HG03460 (cell line): ENCODE results near the gene MYO7B.
"Not testable (repeated sequence)": the region's sequence is repeated elsewhere in the genome, so short reads cannot be mapped to it uniquely, and the experiment has no call there.

Experiments
- ATAC-seq: cut with Tn5 transposase; IDR thresholded peaks from one replicate; pipeline ENCODE4 v1.9.1; 2021; ENCODE audit not compliant: unreplicated experiment

The MYO7B gene

DNA sequence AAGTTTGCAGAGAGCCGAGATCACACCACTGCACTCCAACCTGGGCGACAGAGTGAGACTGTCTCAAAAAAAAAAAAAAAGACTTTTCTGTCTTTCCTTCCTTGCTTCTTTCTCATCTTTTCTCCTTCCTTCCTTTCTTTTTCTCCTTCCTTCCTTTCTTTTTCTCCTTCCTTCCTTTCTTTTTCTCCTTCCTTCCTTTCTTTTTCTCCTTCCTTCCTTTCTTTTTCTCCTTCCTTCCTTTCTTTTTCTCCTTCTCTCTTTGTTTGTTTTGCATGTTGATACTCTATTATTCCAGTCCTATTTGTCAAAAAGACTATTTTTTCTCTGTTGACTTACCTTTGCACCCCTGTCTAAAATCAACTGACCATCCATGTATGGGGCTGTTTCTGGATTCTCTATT is 36.9 kb downstream of the MYO7B start:
- ATAC-seq: not testable (repeated sequence)

DNA sequence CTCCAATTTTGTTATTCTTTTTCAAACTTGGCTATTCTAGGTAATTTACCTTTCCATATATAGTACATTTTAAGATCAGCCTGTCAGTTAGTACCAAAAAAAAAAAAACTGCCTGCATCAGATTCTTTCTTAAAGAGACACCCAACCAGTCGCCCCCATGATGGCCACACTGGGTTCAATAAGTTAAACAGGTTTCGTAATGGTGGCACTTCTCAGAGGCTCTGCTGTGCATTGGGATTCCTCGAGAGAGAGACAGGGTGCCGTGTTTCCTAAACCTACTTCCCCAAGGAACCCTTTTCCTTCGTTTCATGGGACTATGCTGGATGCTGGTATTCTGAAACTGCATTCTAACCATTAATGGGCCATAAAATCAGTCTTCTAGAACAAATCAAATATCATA is 37.4 kb downstream of the MYO7B start:
- no peak for ATAC-seq

- no peak for ATAC-seq
These were observed 37.8 kb downstream of the MYO7B start for GRCh38 chr2:127573298-127573697.

DNA sequence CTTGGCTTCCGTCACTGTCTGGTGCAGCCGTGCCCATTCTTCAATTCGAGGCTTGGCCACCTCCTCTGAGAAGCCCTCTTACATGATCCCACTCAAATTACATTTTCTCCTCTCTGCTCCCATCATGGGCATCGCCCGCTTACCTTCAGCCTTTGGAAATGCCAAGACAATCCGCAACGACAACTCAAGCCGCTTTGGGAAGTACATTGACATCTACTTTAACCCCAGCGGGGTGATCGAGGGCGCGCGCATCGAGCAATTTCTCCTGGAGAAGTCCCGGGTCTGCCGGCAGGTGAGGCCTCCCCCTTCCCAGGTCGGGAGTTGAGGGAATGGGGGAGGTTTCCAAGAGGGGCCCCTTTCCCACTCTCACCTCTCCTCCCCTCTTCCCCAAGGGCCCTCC is 38.3 kb downstream of the MYO7B start:
- no peak for ATAC-seq

GRCh38 chr2:127574656-127575055 is 39.2 kb downstream of the MYO7B start:
- ATAC-seq: no peak

DNA sequence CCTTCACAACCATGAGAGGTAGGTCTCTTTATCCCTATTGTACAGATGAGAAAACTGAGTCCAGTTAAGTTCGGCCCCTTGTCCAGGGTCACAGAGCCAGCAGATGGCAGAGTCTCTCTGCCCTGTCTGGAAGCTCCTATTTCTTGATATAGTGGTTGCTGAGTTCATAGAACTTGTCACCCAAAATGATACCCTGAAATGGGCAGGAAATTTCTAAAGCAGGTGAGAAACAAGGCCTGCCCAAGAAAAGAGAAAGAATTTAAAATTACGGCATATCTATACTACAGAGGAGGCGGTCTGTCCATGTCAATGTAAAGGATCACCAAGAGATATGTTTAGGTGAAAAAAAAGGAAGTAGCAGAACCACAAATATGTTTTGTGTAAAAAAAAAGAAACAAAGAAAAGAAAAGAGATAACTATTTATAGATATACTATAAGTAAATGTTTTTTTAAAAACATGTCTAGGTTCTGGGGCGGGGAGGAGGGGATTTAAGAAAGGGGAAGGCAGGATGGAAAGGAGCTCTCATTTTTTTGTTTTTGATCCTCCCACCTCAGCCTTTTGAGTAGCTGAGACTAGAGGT is 39.8 kb downstream of the MYO7B start:
- no peak for ATAC-seq

DNA sequence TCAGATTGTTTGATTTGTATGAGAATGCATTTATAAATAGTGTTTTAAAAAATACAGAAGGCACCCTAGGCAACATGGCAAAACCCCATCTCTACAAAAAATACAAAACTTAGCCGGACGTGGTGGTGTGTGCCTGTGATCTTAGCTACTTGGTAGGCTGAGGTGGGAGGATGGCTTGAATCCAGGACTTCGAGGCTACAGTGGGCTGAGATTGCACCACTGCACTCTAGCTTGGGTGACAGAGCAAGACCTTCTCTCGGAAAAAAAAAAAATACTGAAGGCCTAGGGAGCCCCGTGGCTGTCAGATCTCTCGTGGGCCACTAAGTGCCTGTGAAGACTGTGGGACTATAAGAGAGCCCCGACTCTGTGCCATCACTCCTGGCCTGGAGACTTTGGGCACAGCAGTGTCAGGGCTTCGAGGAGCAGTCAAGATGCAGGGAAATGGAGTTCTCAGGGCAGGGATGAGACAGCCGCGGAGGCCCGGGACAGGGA is 40.5 kb downstream of the MYO7B start:
- ATAC-seq: no peak

GRCh38 chr2:127576433-127577207 is 41.1 kb downstream of the MYO7B start:
- ATAC-seq: no peak

GRCh38 chr2:127577208-127577475 is 41.7 kb downstream of the MYO7B start:
- no peak for ATAC-seq

- ATAC-seq: no peak
These were observed 42.0 kb downstream of the MYO7B start for GRCh38 chr2:127577503-127577902.

GRCh38 chr2:127577973-127578372 is 42.5 kb downstream of the MYO7B start:
- ATAC-seq: no peak

DNA sequence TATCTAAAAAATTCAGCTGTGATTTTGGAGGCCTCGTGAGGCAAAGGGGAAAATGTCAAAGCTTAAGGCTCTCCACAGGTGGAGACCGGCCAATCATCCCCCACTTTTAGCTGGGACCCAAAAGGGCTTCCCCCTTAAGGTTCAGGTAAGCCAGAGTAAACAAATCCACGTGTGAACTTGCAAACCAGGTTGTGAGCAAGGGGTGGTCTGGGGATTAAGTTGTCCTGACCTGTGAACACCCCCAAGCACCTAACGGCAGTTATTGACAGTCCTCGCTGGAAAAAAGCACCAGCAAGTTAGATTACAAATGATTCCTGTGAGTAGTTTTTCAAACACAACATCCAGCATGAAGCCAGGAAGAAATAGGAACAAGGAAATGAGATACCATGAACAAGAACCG is 42.9 kb downstream of the MYO7B start:
- ATAC-seq: no peak

GRCh38 chr2:127579231-127579630 is 43.7 kb downstream of the MYO7B start:
- ATAC-seq: no peak

DNA sequence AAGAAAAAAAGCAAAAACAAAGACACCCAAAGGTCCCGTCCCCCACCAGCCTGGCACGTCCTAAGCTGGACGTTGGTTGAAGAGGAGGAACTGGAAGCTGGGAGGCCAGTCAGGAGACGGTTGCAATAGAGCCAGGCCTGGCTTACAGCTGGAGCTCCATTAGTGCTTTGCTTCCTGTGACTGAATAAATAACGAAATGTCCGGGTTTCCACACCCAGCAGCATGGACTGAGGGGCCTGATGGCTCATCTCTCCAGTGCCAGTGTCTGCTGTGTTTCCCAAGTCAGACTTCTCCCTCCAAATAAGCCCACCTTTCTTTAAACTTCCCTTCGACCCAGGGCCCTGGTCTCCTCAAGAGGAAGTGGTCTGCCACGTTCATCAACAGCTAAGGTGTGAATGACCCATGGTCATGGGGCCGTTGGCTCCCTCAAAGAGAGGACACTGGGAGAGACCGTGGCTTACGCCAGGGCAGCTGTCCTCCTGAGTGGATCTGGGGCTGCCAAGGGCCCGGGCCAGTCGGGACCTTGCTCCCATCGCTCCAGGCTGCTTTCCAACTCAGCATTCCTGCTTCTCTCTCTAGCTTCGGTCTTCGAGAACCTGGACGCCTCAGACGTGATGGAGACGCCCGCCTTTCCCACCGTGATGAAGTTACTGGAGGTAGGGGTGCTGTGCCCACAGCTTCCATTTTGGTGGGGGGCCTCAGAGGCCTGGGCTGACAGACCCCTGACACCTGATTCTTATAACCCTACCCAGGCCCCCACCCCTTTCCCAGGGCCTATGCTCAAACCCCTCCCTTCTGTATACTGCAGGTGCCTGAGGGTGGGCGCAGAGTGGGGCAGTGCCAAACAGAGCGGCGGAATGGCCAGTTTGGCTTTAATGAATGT is 44.9 kb downstream of the MYO7B start:
- ATAC-seq: no peak

GRCh38 chr2:127581050-127581345 is 45.5 kb downstream of the MYO7B start:
- ATAC-seq: no peak

GRCh38 chr2:127581516-127582490 is 46.3 kb downstream of the MYO7B start:
- ATAC-seq: no peak

DNA sequence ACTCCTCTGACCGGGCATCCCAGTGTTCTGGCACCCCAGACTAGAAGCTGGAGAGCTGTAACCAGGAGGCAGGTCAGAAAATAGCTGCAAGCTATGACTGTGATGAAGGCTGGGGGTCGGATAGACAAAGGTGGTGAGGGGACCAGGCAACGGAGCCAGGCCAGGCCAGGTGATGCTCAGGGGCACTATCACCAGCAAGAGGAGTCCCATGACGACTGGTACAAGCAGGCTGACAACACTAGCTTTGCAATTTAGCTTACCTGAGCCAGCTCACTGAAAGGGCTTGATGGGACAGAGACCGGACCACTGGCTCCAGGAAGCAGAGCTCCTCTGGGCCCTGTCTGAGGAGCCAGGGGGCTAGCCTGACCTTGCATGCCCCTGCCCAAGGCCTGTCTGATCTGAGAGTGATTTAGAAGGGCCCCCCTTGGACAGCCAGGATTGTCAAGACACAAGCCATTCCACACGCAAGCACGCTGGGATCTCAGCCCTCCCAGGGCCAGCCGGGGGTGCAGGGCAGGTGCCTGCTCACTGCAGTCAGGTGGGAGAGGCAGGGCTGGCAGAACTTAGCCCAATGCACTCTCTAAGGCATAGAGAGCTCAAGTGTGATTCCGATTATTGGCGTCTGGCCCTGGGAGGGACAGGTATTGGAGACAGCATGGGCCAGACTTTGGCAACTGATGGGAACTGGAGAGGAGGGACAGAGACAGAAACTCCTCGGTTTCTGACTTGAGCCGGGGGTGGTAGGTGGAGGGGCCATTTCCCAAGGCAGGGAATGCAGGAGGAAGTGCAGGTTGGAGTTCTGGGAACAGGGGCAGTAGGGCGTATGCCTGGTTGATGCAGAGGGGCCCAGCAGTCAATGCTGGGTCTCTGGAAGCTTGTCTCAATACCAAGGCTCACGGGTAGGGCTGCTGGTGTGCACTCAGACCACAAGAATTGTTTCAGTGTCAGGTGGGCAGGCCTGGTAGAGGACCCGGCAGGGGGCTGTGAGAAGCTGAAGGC is 47.7 kb downstream of the MYO7B start:
- no peak for ATAC-seq

GRCh38 chr2:127584047-127584446 is 48.6 kb downstream of the MYO7B start:
- no peak for ATAC-seq

GRCh38 chr2:127584516-127585033 is 49.1 kb downstream of the MYO7B start:
- no peak for ATAC-seq
